Measurements from ENCODE around the gene BCL2. TPM values are rescaled to one million over a fixed set of nuclear protein-coding genes. Genes with fewer than 3 reads are reported as not detected.

The BCL2 gene
- total RNA-seq, 1 donor from 2014 or later: 145 TPM

GRCh38 chr18:63198098-63198760 lies 121.3 kb downstream of the BCL2 start:
- TF ChIP-seq CTCF (IDR thresholded peaks at IDR 0.05): no peak
- no peaks in the 10 kb centered on the region for H3K9me3 Mint-ChIP-seq
- POLR2A ChIA-PET: interaction anchor here (2.2 kb wide), 1 partner anchor 121 kb away, joined by 6 read pairs; the partner anchor contains the start of gene BCL2
- peaks cover 6% of the 10 kb centered on the region for H3K36me3 Mint-ChIP-seq (ENCODE audit: low read depth)
- H3K27ac Mint-ChIP-seq: no peak overlapping the region
- no peak for ATAC-seq (ENCODE audit: low read depth)
- no peaks in the 10 kb centered on the region for H3K27me3 Mint-ChIP-seq
- H3K4me1 Mint-ChIP-seq: peaks cover 18% of the 10 kb centered on the region
- DNase-seq: no peak
- intact Hi-C loops (cut with micrococcal nuclease): no loop called here
- H3K4me3 Mint-ChIP-seq: no peak overlapping the region
- CTCF ChIA-PET: no interaction called here

GRCh38 chr18:63197246-63197869 lies 122.2 kb downstream of the BCL2 start:
- Mint-ChIP-seq H3K36me3 (ENCODE audit: low read depth) (peaks cover 6% of the 10 kb centered on the region), H3K27ac (no peak overlapping the region), H3K4me3 (no peak overlapping the region), H3K4me1 (peaks cover 27% of the 10 kb centered on the region), H3K9me3 (no peaks in the 10 kb centered on the region), H3K27me3 (no peaks in the 10 kb centered on the region)
- ChIA-PET POLR2A (interaction anchor here (1.0 to 2.2 kb wide), 7 partner anchors 8 to 121 kb away, joined by 3 to 9 read pairs (median 4); partner anchors contain the start of gene BCL2), CTCF (interaction anchor here (1.4 kb wide), 1 partner anchor 181 kb away, joined by 4 read pairs; no protein-coding TSS in a partner anchor)
- TF ChIP-seq CTCF (IDR thresholded peaks at IDR 0.05): no peak
- intact Hi-C loops (cut with micrococcal nuclease): loop anchor here (1.0 kb wide), 1 partner anchor 10 kb away; no protein-coding TSS in a partner anchor
- DNase-seq (no peak), ATAC-seq (ENCODE audit: low read depth) (no peak)

GRCh38 chr18:63195326-63196159 lies 124.0 kb downstream of the BCL2 start:
- H3K27ac Mint-ChIP-seq: peak overlapping the region; percentile 62
- H3K27me3 Mint-ChIP-seq: no peaks in the 10 kb centered on the region
- no peak for DNase-seq
- ATAC-seq (ENCODE audit: low read depth): no peak
- H3K36me3 Mint-ChIP-seq (ENCODE audit: low read depth): peaks cover 10% of the 10 kb centered on the region
- TF ChIP-seq CTCF (IDR thresholded peaks at IDR 0.05): no peak
- no peak overlapping the region for H3K4me3 Mint-ChIP-seq
- CTCF ChIA-PET: interaction anchor here (0.6 to 1.4 kb wide), 4 partner anchors 7 to 179 kb away, joined by 3 to 4 read pairs (median 3); no protein-coding TSS in a partner anchor
- POLR2A ChIA-PET: interaction anchor here (0.7 to 2.2 kb wide), 7 partner anchors 34 to 123 kb away, joined by 3 to 6 read pairs (median 5); partner anchors contain the start of gene BCL2
- intact Hi-C loops (cut with micrococcal nuclease): no loop called here
- H3K9me3 Mint-ChIP-seq: no peaks in the 10 kb centered on the region
- peaks cover 41% of the 10 kb centered on the region for H3K4me1 Mint-ChIP-seq

- Mint-ChIP-seq H3K4me3 (peak overlapping the region; percentile 26), H3K27ac (peak overlapping the region; percentile 74), H3K9me3 (no peaks in the 10 kb centered on the region), H3K4me1 (peaks cover 61% of the 10 kb centered on the region), H3K36me3 (ENCODE audit: low read depth) (peaks cover 19% of the 10 kb centered on the region), H3K27me3 (no peaks in the 10 kb centered on the region)
- TF ChIP-seq CTCF (IDR thresholded peaks at IDR 0.05): no peak
- intact Hi-C loops (cut with micrococcal nuclease): loop anchor here (1.0 to 2.0 kb wide), 3 partner anchors 11 to 38 kb away; no protein-coding TSS in a partner anchor
- DNase-seq: no peak
- peak; percentile 37 for ATAC-seq (ENCODE audit: low read depth)
- CTCF ChIA-PET: interaction anchor here (0.9 kb wide), 1 partner anchor 13 kb away, joined by 4 read pairs; no protein-coding TSS in a partner anchor
- POLR2A ChIA-PET: interaction anchor here (0.9 to 1.2 kb wide), 2 partner anchors 31 to 122 kb away, joined by 3 to 8 read pairs; no protein-coding TSS in a partner anchor
These were observed 126.7 kb downstream of the BCL2 start for GRCh38 chr18:63192885-63193349.
